ENCODE data around the gene PRR30. TPM values are rescaled to one million over a fixed set of nuclear protein-coding genes. Genes with fewer than 3 reads are reported as not detected.

PRR30 gene
- total and polyA plus RNA-seq, 2 experiments from 2014 or later, result not detected

GRCh38 chr2:27148801-27149439 is 9.7 kb upstream of the PRR30 start, which contains the start of gene TCF23 (continued):
- TF ChIP-seq, protein P1, sequence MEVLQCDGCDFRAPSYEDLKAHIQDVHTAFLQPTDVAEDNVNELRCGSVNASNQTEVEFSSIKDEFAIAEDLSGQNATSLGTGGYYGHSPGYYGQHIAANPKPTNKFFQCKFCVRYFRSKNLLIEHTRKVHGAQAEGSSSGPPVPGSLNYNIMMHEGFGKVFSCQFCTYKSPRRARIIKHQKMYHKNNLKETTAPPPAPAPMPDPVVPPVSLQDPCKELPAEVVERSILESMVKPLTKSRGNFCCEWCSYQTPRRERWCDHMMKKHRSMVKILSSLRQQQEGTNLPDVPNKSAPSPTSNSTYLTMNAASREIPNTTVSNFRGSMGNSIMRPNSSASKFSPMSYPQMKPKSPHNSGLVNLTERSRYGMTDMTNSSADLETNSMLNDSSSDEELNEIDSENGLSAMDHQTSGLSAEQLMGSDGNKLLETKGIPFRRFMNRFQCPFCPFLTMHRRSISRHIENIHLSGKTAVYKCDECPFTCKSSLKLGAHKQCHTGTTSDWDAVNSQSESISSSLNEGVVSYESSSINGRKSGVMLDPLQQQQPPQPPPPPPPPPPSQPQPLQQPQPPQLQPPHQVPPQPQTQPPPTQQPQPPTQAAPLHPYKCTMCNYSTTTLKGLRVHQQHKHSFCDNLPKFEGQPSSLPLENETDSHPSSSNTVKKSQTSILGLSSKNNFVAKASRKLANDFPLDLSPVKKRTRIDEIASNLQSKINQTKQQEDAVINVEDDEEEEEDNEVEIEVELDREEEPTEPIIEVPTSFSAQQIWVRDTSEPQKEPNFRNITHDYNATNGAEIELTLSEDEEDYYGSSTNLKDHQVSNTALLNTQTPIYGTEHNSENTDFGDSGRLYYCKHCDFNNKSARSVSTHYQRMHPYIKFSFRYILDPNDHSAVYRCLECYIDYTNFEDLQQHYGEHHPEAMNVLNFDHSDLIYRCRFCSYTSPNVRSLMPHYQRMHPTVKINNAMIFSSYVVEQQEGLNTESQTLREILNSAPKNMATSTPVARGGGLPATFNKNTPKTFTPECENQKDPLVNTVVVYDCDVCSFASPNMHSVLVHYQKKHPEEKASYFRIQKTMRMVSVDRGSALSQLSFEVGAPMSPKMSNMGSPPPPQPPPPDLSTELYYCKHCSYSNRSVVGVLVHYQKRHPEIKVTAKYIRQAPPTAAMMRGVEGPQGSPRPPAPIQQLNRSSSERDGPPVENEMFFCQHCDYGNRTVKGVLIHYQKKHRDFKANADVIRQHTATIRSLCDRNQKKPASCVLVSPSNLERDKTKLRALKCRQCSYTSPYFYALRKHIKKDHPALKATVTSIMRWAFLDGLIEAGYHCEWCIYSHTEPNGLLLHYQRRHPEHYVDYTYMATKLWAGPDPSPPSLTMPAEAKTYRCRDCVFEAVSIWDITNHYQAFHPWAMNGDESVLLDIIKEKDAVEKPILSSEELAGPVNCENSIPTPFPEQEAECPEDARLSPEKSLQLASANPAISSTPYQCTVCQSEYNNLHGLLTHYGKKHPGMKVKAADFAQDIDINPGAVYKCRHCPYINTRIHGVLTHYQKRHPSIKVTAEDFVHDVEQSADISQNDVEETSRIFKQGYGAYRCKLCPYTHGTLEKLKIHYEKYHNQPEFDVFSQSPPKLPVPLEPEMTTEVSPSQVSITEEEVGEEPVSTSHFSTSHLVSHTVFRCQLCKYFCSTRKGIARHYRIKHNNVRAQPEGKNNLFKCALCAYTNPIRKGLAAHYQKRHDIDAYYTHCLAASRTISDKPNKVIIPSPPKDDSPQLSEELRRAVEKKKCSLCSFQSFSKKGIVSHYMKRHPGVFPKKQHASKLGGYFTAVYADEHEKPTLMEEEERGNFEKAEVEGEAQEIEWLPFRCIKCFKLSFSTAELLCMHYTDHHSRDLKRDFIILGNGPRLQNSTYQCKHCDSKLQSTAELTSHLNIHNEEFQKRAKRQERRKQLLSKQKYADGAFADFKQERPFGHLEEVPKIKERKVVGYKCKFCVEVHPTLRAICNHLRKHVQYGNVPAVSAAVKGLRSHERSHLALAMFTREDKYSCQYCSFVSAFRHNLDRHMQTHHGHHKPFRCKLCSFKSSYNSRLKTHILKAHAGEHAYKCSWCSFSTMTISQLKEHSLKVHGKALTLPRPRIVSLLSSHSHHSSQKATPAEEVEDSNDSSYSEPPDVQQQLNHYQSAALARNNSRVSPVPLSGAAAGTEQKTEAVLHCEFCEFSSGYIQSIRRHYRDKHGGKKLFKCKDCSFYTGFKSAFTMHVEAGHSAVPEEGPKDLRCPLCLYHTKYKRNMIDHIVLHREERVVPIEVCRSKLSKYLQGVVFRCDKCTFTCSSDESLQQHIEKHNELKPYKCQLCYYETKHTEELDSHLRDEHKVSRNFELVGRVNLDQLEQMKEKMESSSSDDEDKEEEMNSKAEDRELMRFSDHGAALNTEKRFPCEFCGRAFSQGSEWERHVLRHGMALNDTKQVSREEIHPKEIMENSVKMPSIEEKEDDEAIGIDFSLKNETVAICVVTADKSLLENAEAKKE (CRISPR knock-in tag; IDR thresholded peaks at IDR 0.05), result no peak

DNA sequence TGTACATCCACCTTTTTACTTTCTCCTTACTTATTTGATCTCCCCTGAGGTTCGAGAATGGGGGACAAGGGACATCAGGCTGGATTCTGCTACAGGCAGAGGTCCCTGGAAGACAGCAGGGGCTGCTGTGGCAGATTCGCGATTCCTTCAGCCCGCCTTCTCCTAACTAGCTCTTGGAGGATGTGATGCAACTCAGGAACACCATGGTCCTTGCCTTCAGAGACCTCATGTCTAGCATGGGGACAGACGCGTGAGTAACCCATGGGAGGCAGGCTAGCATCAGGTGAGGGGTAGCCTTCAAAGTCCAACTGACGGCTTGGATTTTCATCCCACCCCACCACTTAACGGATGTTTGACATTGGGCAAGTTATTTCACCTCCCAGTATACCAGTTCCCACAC is 8.7 kb upstream of the PRR30 start:
- H3K36me3 ChIP-seq (ENCODE audit: insufficient read depth), result no peaks in the 10 kb centered on the region
- no peaks in the 10 kb centered on the region for H3K79me2 ChIP-seq (replicated peaks; ENCODE audit: insufficient read depth)
- no peak overlapping the region for H3K4me2 ChIP-seq
- H3K27me3 ChIP-seq (ENCODE audit: insufficient read depth), result no peaks in the 10 kb centered on the region
- H2AFZ ChIP-seq, result no peak overlapping the region
- no peak overlapping the region for H3K27ac ChIP-seq (ENCODE audit: low read depth)
- ATAC-seq, result no peak
- no peaks in the 10 kb centered on the region for H3K9me2 ChIP-seq (ENCODE audit: insufficient read depth)
- H3K4me1 Mint-ChIP-seq, result no peaks in the 10 kb centered on the region
- no peaks in the 10 kb centered on the region for H4K20me1 ChIP-seq (replicated peaks; ENCODE audit: insufficient read depth)
- no peak for DNase-seq (ENCODE audit: low spot score)
- no peaks in the 10 kb centered on the region for H3F3A ChIP-seq (replicated peaks; ENCODE audit: low read depth)
- no peak for TF ChIP-seq CTCF (conservative IDR thresholded peaks at IDR 0.05; ENCODE audit: low read depth in 2 of 2)
- no peak for TF ChIP-seq ZNF114 (CRISPR knock-in tag; IDR thresholded peaks at IDR 0.05)
- TF ChIP-seq, protein P2, sequence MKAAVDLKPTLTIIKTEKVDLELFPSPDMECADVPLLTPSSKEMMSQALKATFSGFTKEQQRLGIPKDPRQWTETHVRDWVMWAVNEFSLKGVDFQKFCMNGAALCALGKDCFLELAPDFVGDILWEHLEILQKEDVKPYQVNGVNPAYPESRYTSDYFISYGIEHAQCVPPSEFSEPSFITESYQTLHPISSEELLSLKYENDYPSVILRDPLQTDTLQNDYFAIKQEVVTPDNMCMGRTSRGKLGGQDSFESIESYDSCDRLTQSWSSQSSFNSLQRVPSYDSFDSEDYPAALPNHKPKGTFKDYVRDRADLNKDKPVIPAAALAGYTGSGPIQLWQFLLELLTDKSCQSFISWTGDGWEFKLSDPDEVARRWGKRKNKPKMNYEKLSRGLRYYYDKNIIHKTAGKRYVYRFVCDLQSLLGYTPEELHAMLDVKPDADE (IDR thresholded peaks at IDR 0.05), result no peak
- TF ChIP-seq CREB1 (CRISPR knock-in tag; IDR thresholded peaks at IDR 0.05; ENCODE audit: low read depth), result no peak
- TF ChIP-seq ZNF331 (CRISPR knock-in tag; IDR thresholded peaks at IDR 0.05; ENCODE audit: low read depth), result no peak
- TF ChIP-seq EZH2phosphoT487 (IDR thresholded peaks at IDR 0.05; ENCODE audit: unreplicated experiment), result no peak
- TF ChIP-seq REST (IDR thresholded peaks at IDR 0.05; ENCODE audit: unreplicated experiment), result no peak
- no peak for TF ChIP-seq POLR2AphosphoS5 (IDR thresholded peaks at IDR 0.05; ENCODE audit: low read depth)
- no peak for TF ChIP-seq STAT1 (IDR thresholded peaks at IDR 0.05; ENCODE audit: unreplicated experiment)
- no peak overlapping the region for H3K4me3 ChIP-seq
- no peak overlapping the region for H3K4me3 Mint-ChIP-seq
- H3K9me3 Mint-ChIP-seq, result no peaks in the 10 kb centered on the region
- H3K27me3 Mint-ChIP-seq (ENCODE audit: insufficient read depth, low read depth, poor library complexity), result peaks cover 5% of the 10 kb centered on the region
- no peak overlapping the region for H3K27ac Mint-ChIP-seq
- H3K4me1 ChIP-seq (ENCODE audit: insufficient read depth), result no peaks in the 10 kb centered on the region
- no peaks in the 10 kb centered on the region for H3K36me3 Mint-ChIP-seq (ENCODE audit: low read depth)
